Jurkat, Clone E6-1 (cell line): ENCODE data around the gene KDM4C.
"Not testable (repeated sequence)": the region's sequence is repeated elsewhere in the genome, so short reads cannot be mapped to it uniquely, and the experiment has no call there.

ENCODE experiments used
- DNase-seq: peaks from one replicate; pipeline ENCODE4 v3.0.0-alpha.2; 2011; ENCODE audit warnings: low read depth, low spot score
- H3K4me3 ChIP-seq: 2 replicates; pipeline ENCODE4 v1.5.1; 2011; ENCODE audit warnings: mild to moderate bottlenecking, low read length, control low read depth, moderate library complexity

Gene KDM4C

GRCh38 chr9:6944093-6944551, 186.3 kb downstream of the KDM4C start:
- DNase-seq, result no peak
- H3K4me3 ChIP-seq, result no peak overlapping the region

- DNase-seq, result no peak
- no peak overlapping the region for H3K4me3 ChIP-seq
These were observed 187.1 kb downstream of the KDM4C start for GRCh38 chr9:6944896-6945295.

- H3K4me3 ChIP-seq, result no peak overlapping the region
- DNase-seq, result no peak
These were observed 188.0 kb downstream of the KDM4C start for GRCh38 chr9:6945816-6946215.

- no peak overlapping the region for H3K4me3 ChIP-seq
- no peak for DNase-seq
These were observed 188.9 kb downstream of the KDM4C start for GRCh38 chr9:6946583-6947166.

GRCh38 chr9:6948921-6949320, 191.1 kb downstream of the KDM4C start:
- H3K4me3 ChIP-seq, DNase-seq: not testable (repeated sequence)

- no peak overlapping the region for H3K4me3 ChIP-seq
- peak; percentile 6 for DNase-seq
These were observed 197.6 kb downstream of the KDM4C start for GRCh38 chr9:6955251-6955921.

GRCh38 chr9:6956879-6957278, 199.1 kb downstream of the KDM4C start:
- DNase-seq, result no peak
- no peak overlapping the region for H3K4me3 ChIP-seq

GRCh38 chr9:6959270-6960000, 201.7 kb downstream of the KDM4C start:
- DNase-seq, result no peak
- H3K4me3 ChIP-seq, result no peak overlapping the region

GRCh38 chr9:6960777-6961176, 203.0 kb downstream of the KDM4C start:
- H3K4me3 ChIP-seq, result no peak overlapping the region

GRCh38 chr9:6961845-6962522, 204.2 kb downstream of the KDM4C start:
- DNase-seq, result no peak
- H3K4me3 ChIP-seq, result no peak overlapping the region

More at GRCh38 chr9:6960777-6961176, 203.0 kb downstream of the KDM4C start:
- no peak for DNase-seq

GRCh38 chr9:6965566-6965965, 207.8 kb downstream of the KDM4C start:
- no peak overlapping the region for H3K4me3 ChIP-seq
- no peak for DNase-seq

GRCh38 chr9:6968271-6968670, 210.5 kb downstream of the KDM4C start:
- H3K4me3 ChIP-seq, result no peak overlapping the region
- no peak for DNase-seq

- DNase-seq, result no peak
These were observed 212.0 kb downstream of the KDM4C start for GRCh38 chr9:6969805-6970204.

GRCh38 chr9:6973089-6973488, 215.3 kb downstream of the KDM4C start:
- DNase-seq, result no peak
- no peak overlapping the region for H3K4me3 ChIP-seq

More at GRCh38 chr9:6969805-6970204, 212.0 kb downstream of the KDM4C start:
- H3K4me3 ChIP-seq, result no peak overlapping the region

GRCh38 chr9:6973762-6974161, 216.0 kb downstream of the KDM4C start:
- DNase-seq, result no peak
- no peak overlapping the region for H3K4me3 ChIP-seq

- no peak overlapping the region for H3K4me3 ChIP-seq
- DNase-seq, result no peak
These were observed 217.4 kb downstream of the KDM4C start for GRCh38 chr9:6975198-6975597.

- no peak overlapping the region for H3K4me3 ChIP-seq
- no peak for DNase-seq
These were observed 220.0 kb downstream of the KDM4C start for GRCh38 chr9:6977761-6978160.

GRCh38 chr9:6978591-6978990, 220.8 kb downstream of the KDM4C start:
- DNase-seq, result no peak
- H3K4me3 ChIP-seq, result no peak overlapping the region

GRCh38 chr9:6984941-6985578, 227.3 kb downstream of the KDM4C start:
- no peak overlapping the region for H3K4me3 ChIP-seq
- no peak for DNase-seq
